Activated T-cell treated with anti-CD3 and anti-CD28 coated beads, Interleukin-2, amount 50 U/mL, for 24 hours (primary cell): ENCODE results near the gene DNAJC5.
"Not testable (repeated sequence)": the region's sequence is repeated elsewhere in the genome, so short reads cannot be mapped to it uniquely, and the experiment has no call there.

Source experiments
- DNase-seq: peaks from one replicate; pipeline ENCODE4 v3.0.0-alpha.2; 2020
- H3K27ac Mint-ChIP-seq: 2 replicates; pipeline ENCODE4 v1.8.0; 2020; ENCODE audit warnings: mild to moderate bottlenecking, mixed read lengths
- H3K27me3 Mint-ChIP-seq: 2 replicates; pipeline ENCODE4 v1.8.0; 2020; ENCODE audit warnings: mixed read lengths
- H3K36me3 Mint-ChIP-seq: 2 replicates; pipeline ENCODE4 v1.8.0; 2020; ENCODE audit warnings: low read depth, mixed read lengths
- H3K4me1 Mint-ChIP-seq: 2 replicates; pipeline ENCODE4 v1.8.0; 2020; ENCODE audit warnings: low read depth, mixed read lengths
- H3K4me3 Mint-ChIP-seq: 2 replicates; pipeline ENCODE4 v1.8.0; 2020; ENCODE audit warnings: mild to moderate bottlenecking, moderate library complexity, mixed read lengths
- H3K9me3 Mint-ChIP-seq: 2 replicates; pipeline ENCODE4 v1.8.0; 2020; ENCODE audit warnings: mixed read lengths

Gene DNAJC5

DNA sequence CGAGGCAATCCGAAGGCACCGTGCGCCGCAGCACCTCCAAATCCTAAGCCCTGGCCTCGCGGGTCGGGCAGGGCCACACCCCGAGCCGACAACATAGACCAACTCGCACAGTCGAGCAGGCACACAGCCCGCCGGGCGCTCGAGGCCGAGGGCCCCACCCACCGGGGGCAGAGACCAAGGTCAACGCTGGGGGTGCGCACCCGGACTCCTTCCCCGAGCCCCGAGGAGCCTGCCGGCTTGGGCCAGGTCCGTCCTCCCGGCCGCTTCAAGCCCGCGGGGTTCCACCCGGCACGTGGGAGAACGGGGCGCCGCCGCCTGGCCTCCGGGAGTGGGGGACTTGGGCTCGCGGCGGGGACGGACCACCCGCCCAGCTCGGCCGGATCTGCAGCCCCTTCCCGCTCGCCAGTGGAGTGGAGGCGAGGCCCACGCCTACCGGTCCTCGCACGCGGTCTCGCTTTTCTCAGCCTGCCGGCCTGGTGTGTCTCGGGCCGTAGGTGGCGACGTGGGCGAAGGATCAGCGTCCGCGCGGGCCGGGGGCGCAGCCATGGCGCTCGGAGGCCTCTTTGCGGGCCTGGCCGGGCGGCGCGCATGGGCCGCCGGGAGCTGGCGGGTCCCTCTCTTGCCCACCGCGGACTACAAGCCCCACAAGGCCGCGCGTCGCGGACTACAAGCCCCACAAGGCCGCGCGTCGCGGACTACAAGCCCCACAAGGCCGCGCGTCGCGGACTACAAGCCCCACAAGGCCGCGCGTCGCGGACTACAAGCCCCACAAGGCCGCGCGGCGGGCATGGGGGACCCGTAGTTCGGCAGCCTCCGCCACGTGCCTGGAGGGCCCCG, 61.1 kb downstream of the DNAJC5 start, which contains the start of gene UCKL1:
Gene UCKL1, minus strand, starts transcription at position 590 of the 837 bp plus-strand sequence. Its CDS starts 44 bp downstream, at position 546.
- Mint-ChIP-seq H3K27me3 (no peaks in the 10 kb centered on the region), H3K36me3 (peaks cover 31% of the 10 kb centered on the region), H3K27ac (peak within 1 kb of the TSS; percentile 94), H3K9me3 (no peaks in the 10 kb centered on the region), H3K4me1 (peaks cover 46% of the 10 kb centered on the region), H3K4me3 (peak within 1 kb of the TSS; percentile 84)
- DNase-seq, result peak; percentile 90

DNA sequence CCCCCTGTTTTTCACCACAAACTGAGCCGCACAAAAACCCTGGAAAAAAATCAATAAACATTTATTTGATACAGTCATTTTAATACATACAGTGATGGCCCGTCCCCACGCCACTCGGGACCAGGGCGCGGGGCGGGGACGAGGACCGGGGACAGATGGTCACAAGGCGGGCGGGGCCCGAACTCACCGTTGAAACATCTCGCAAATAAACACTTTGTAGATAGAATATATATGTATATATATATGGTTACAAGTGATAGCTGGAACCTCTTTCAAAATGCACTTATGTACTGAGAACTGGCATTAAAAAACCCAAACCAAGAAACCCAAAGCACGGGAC, 61.7 kb downstream of the DNAJC5 start:
- Mint-ChIP-seq H3K9me3 (no peaks in the 10 kb centered on the region), H3K4me1 (peaks cover 45% of the 10 kb centered on the region), H3K27me3 (no peaks in the 10 kb centered on the region), H3K27ac (peak overlapping the region; percentile 94), H3K4me3 (peak overlapping the region; percentile 77), H3K36me3 (peaks cover 36% of the 10 kb centered on the region)
- no peak for DNase-seq

DNA sequence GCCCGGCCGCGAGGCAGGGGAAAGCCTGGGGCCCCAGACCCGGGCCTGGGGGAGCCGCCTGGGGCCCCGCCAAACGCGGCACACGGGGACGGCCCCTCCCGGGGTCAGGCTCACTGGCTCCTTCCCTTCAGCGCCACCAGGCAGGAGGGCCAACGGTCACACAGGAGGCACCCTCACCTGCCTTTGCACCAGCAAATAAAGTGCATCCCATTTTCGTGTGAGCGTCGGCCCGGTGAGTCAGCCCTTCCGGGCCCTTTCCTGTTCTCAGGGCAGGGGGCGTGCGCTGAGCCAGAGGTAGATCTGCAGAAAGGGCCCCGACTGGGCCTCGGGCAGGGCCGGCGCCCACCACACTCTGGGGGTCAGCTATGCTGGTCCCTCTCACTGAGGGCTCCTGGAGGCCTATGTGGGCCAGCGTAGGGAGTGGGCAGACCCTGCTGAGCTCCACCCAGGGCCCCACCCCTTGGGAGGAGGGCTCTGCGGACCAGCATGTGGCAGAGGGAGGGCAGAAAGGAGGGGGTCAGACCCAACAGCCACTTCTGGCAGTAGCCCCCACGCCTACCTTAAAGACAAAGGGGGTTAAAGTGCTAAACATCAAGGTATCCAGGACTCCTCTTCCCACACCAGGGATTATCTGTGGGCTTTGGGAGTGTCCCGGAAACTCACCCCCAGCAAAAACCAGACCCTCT, 62.2 kb downstream of the DNAJC5 start:
- Mint-ChIP-seq H3K4me1 (peaks cover 41% of the 10 kb centered on the region), H3K36me3 (peaks cover 42% of the 10 kb centered on the region), H3K27me3 (no peaks in the 10 kb centered on the region), H3K4me3 (peak overlapping the region; percentile 77), H3K9me3 (no peaks in the 10 kb centered on the region), H3K27ac (peak overlapping the region; percentile 94)
- peak; percentile 87 for DNase-seq

DNA sequence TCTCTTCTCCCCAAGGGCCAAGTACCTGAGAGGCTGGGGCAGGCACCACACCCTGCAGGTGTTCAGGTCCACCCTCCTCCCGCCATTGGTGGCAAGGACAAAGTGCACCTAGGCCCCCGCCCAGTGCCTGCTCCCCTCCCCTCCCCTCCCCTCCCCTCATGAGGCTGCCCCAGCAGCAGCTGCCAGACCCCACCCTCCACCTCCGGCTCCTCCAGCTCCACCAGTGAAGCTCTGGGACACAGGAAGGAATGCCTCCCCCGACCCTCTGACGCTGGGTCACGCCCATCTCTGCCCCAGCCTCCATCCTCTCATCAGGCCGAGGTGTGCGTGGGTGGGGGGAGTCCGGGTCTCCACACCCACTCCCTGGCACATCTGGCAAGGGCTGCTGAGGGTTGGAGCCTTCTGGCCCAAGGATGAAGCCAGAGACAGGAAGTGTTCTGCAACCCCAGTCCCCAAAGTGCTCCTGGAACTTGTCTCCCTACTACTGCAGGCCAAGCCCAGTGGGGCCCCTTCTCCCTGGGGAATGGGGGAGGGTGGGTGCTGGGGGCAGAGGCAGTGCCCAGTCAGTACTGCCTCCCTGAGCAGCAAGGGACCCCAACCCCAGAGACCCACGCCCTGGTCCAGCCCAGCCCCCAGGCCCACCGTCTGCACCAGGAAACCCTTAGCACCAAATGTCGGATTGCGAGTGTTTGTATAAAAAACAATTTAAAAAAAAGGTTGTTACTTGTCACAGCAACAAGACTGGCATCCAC, 62.9 kb downstream of the DNAJC5 start:
- Mint-ChIP-seq H3K9me3 (no peaks in the 10 kb centered on the region), H3K4me3 (peak overlapping the region; percentile 77), H3K27me3 (no peaks in the 10 kb centered on the region), H3K27ac (peak overlapping the region; percentile 94), H3K36me3 (peaks cover 49% of the 10 kb centered on the region), H3K4me1 (peaks cover 37% of the 10 kb centered on the region)
- no peak for DNase-seq

DNA sequence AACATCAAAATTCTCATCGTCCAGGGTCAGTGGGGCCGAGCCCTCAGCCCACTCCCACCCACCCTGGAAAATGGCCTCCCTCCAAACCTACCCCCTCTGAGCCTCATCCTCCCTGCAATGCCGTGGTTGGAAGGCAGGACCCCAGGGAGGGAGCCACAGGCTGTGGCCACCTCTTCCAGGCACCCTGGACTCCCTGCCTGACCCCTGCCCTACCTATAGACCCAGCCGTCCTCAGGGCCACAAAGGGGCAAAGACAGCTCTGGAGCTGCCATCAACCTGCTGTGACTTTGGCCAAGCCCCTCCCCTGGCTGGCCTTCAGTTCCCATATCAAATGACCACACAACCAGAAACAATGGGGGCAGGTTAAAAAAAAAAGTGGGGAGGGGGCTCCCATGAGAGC, 63.5 kb downstream of the DNAJC5 start:
- Mint-ChIP-seq H3K9me3 (no peaks in the 10 kb centered on the region), H3K4me1 (peaks cover 35% of the 10 kb centered on the region), H3K4me3 (no peak overlapping the region), H3K27me3 (no peaks in the 10 kb centered on the region), H3K27ac (peak overlapping the region; percentile 47), H3K36me3 (peaks cover 52% of the 10 kb centered on the region)
- DNase-seq, result no peak

DNA sequence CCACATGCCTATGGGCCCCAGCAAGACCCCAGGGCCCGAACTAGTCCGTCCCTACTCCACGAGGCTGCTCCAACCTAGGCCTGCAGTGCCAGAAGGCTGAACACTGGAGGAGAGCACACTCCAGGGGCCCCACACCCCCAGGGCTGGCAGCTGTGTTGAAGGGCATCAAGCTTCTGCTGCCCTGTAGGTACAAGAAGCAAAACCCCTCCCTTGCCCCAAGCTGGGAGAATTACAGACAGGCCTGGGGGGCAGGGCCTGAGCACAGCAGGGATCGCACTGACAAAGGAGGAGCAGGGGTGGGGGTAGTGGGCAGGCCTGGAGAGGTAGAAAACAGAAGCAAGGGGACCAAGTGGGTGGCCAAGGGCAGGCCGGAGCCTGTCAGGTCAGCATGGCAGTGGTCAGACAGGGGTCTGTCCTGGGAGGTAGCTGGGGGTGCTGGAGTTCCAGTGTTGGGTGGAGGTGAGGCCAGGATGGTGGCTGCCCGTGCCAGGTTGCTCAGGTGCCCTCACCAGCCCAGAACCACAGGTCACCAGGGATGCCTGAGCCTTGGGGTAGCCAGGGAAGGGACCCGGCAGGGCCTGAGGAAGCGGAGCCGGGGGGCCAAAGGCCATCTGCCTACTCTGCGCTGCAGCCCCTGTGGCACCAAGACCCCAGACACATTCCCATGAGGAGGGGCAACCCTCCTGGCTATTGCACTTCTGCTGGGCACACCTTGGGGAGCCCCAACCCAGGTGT, 64.2 kb downstream of the DNAJC5 start:
- Mint-ChIP-seq H3K36me3 (peaks cover 58% of the 10 kb centered on the region), H3K4me3 (no peak overlapping the region), H3K9me3 (no peaks in the 10 kb centered on the region), H3K27ac (no peak overlapping the region), H3K27me3 (no peaks in the 10 kb centered on the region), H3K4me1 (peaks cover 28% of the 10 kb centered on the region)
- DNase-seq, result no peak

DNA sequence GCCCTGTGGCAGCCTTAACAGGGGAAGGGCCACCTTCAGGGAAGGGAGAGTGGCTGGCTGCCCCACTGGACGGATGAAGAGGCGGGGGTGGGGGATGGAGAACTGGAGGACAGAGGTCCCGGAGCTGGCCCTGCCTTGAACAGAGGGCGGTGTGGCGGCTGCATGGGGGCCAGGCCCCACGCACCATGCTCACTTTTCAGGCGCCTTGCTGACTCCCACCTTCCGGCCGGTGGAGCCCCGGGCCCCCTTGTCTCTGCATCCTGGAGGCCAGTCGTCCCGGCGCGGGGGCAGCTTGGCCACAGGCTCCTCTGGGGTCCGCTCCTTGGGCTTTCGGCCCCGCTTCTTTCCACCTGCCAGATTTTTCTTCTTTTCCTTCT, 64.8 kb downstream of the DNAJC5 start:
- Mint-ChIP-seq H3K36me3 (peaks cover 56% of the 10 kb centered on the region), H3K4me1 (peaks cover 22% of the 10 kb centered on the region), H3K9me3 (no peaks in the 10 kb centered on the region), H3K4me3 (no peak overlapping the region), H3K27me3 (no peaks in the 10 kb centered on the region), H3K27ac (peak overlapping the region; percentile 2)
- no peak for DNase-seq

DNA sequence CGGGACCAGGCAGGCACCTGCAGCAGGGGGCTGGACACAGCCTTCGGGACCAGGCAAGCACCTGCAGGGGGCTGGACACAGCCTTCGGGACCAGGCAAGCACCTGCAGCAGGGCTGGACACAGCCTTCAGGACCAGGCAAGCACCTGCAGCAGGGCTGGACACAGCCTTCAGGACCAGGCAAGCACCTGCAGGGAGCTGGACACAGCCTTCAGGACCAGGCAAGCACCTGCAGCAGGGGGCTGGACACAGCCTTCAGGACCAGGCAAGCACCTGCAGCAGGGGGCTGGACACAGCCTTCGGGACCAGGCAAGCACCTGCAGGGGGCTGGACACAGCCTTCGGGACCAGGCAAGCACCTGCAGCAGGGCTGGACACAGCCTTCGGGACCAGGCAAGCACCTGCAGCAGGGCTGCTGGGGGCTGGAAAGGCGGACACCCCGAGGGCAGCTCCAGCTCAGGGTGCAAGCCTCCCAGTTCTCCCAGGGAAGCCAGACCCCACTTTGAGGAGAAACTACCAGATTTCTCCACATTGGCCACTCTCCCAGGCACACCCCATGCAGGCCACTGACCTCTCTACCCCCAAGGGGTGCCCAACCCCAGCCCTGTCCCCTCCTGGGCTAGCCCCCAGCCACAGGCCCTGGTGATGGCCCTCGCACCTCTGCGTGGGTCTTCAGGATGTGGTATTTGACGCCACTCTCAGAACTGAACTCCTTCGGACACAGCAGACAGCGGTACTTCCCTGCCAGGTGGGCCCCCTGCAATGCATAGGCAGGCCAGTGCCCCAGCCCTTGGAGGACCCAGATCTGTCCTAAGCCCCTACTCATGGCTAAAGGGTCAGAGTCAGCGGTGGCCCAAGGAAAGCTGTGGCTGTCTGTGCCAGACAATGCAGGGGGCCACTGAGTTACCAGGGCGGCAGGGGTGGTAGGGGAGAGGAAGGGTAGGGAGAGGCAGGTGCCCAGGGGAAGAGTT, 66.0 kb downstream of the DNAJC5 start:
- not testable (repeated sequence) for H3K9me3 Mint-ChIP-seq, H3K4me3 Mint-ChIP-seq, H3K27me3 Mint-ChIP-seq, H3K27ac Mint-ChIP-seq, DNase-seq
- H3K36me3 Mint-ChIP-seq, result peaks cover 54% of the 10 kb centered on the region
- peaks cover 18% of the 10 kb centered on the region for H3K4me1 Mint-ChIP-seq

DNA sequence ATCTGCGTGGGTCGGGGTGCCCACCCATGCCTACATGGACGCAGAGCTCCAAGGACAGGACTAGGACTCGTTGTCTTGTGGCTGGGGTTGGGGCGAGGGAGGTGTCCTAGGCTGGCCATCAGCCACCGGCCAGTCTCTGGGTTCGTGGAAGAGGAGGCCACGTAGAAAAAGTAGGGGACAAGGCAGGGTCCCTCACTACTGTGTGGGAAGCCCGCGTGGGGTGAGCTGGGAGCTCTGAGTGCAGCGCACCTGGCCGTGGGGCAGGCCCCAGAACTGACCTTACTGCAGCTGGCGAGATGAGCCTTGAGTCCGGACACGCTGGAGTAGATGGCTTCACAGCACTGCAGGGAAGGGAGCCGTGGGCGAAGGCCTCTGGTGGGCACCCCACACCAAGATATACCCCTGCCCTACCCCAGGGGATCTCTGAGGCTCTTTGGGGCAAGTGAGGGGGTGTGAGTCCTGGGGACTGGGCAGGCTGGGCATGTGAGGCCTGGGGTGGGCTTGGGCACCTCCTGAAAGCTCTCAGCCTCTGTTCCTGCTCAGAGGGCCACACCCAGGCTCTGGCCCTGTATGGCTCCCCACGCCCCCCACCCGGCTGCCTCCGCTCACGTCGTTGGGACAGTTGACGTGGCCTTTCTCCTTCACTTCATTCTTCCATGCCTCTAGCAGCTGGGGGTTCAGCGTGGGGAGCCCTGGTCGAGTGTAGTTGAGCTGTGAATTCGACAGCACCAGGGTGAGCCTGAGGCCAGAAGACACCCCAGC, 66.9 kb downstream of the DNAJC5 start:
- Mint-ChIP-seq H3K4me3 (no peak overlapping the region), H3K27me3 (no peaks in the 10 kb centered on the region), H3K4me1 (peaks cover 16% of the 10 kb centered on the region), H3K27ac (no peak overlapping the region), H3K9me3 (no peaks in the 10 kb centered on the region), H3K36me3 (peaks cover 62% of the 10 kb centered on the region)
- DNase-seq, result no peak

DNA sequence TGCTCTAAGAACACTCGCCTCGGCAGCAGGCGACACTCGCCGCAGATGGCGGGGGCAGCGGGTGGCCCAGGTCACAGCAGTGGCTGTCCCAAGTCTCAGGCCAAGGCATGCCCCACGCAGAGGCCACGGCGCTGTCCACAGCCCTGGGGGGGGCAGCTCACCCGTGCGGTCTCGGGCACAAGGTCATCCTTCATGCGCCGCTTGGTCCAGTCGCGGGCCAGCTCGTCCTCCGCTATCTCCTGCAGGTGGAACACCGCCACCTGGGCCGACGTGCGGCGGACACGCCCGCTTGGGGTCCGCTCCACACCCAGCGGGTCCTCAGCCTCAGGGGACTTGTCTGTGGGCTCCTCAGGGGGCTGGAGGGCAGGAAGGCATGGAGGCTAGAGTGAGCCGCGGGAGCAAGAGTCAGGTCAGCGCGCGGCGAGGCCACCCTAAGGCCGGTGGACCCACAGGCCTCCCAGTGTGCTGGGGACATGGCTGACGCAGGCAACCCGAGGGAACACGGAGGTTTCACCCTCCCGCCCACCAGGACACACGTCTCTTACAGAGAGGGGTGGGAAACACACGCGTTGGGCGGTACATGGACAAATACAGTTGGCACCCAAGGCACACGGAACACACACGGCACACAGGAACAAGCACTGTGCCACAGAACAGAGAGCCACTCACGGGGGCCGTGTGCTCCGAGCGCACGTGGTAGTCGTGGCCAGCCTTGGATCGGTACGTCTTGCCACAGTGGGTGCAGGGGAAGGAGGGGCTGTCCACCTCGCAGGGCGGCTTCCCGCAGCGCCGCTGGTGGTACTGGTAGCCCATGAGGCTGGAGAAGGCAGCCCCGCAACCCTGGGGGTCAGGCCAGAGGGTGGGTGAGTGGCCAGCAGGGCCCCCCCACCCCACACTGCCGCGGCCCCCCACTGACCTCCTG, 67.8 kb downstream of the DNAJC5 start:
- H3K27ac Mint-ChIP-seq, result no peak overlapping the region
- no peaks in the 10 kb centered on the region for H3K9me3 Mint-ChIP-seq
- DNase-seq, result no peak
- H3K36me3 Mint-ChIP-seq, result peaks cover 67% of the 10 kb centered on the region
- no peaks in the 10 kb centered on the region for H3K27me3 Mint-ChIP-seq
- no peak overlapping the region for H3K4me3 Mint-ChIP-seq
- H3K4me1 Mint-ChIP-seq, result peaks cover 9% of the 10 kb centered on the region

DNA sequence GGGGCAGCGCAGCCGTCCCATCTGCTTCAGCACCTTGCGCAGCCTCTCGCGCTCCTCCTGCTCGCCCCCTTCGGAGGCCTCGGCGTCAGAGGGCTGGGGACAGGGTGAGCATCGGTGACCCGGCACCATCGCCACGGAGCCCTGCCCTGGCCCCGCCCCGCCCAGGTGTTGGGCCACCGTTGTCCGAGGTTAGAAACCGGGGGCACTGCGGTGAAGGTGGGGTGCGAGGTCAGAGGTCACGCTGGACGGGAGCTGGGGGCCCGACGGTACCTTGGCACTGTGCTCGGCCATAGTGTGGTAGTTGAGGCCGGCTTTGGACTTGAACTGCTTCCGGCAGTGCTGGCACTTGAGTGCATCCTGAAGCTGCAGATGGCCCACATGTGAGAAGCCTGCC, 68.4 kb downstream of the DNAJC5 start:
- DNase-seq, result no peak
- Mint-ChIP-seq H3K9me3 (no peaks in the 10 kb centered on the region), H3K4me1 (peaks cover 6% of the 10 kb centered on the region), H3K27ac (no peak overlapping the region), H3K27me3 (no peaks in the 10 kb centered on the region), H3K36me3 (peaks cover 72% of the 10 kb centered on the region), H3K4me3 (no peak overlapping the region)

DNA sequence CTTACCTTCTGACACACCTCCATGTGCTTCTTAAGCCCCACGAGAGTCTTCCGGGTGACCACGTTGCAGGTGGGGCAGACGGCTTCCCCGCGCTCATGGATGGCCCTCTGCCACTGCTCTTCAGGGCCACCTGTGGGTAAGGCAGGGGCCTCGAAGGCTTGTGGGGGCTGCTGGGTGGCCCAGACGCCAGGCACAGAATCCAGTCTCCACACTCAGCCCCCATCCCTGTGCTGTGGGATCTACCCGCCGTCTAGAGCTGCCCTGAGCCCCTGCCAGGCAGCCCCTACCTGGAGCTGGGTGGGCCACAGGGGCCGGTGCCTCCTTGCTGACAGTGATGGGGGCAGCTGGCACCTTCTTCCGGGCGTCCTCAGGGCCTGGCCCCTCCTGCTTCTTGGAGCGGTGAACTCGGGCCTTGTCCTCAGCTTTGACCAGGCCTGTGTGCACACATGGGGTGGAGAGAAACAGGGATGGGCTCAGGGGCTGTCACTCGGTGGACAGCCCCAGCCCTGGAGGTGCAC, 68.9 kb downstream of the DNAJC5 start:
- H3K4me3 Mint-ChIP-seq, result no peak overlapping the region
- H3K27me3 Mint-ChIP-seq, result no peaks in the 10 kb centered on the region
- peaks cover 9% of the 10 kb centered on the region for H3K4me1 Mint-ChIP-seq
- no peak for DNase-seq
- H3K27ac Mint-ChIP-seq, result no peak overlapping the region
- peaks cover 71% of the 10 kb centered on the region for H3K36me3 Mint-ChIP-seq
- H3K9me3 Mint-ChIP-seq, result no peaks in the 10 kb centered on the region
